H9 (cell line): ENCODE results near the gene ARL5A. TPM values are rescaled to one million over a fixed set of nuclear protein-coding genes. Genes with fewer than 3 reads are reported as not detected.
A peak's percentile ranks its signal among the peaks of the same experiment; 100 is the strongest.

Experiments
- DNase-seq: peaks from one replicate; pipeline ENCODE4 v3.0.0-alpha.2; 2017
- H2AFZ ChIP-seq: one replicate; pipeline ENCODE4 v1.6.1; 2013; ENCODE audit warnings: mild to moderate bottlenecking, low read length, control low read depth, moderate library complexity
- H2AK5ac ChIP-seq: 2 replicates; pipeline ENCODE4 v1.6.1; 2013; ENCODE audit warnings: low read length, control low read depth, mixed read lengths; ENCODE audit not compliant: insufficient read length
- H2BK120ac ChIP-seq: one replicate; pipeline ENCODE4 v1.6.1; 2013; ENCODE audit warnings: low read depth, mild to moderate bottlenecking, low read length, control low read depth, inconsistent platforms; ENCODE audit not compliant: poor library complexity, severe bottlenecking
- H2BK12ac ChIP-seq: 2 replicates; pipeline ENCODE4 v1.6.1; 2013; ENCODE audit warnings: low read length, control low read depth, mixed read lengths, low read depth; ENCODE audit not compliant: insufficient read length
- H2BK15ac ChIP-seq: 2 replicates; pipeline ENCODE4 v1.6.1; 2013; ENCODE audit warnings: low read depth, low read length, control low read depth
- H2BK20ac ChIP-seq: one replicate; pipeline ENCODE4 v1.6.1; 2013; ENCODE audit warnings: low read depth, mild to moderate bottlenecking, low read length, control low read depth, inconsistent platforms; ENCODE audit not compliant: poor library complexity, severe bottlenecking
- H2BK5ac ChIP-seq: 2 replicates; pipeline ENCODE4 v1.6.1; 2013; ENCODE audit warnings: low read length, control low read depth, mixed read lengths; ENCODE audit not compliant: insufficient read length
- H3K14ac ChIP-seq: 2 replicates; pipeline ENCODE4 v1.6.1; 2013; ENCODE audit warnings: low read length, control low read depth; ENCODE audit not compliant: insufficient read depth
- H3K18ac ChIP-seq: 2 replicates; pipeline ENCODE4 v1.6.1; 2013; ENCODE audit warnings: low read depth, mild to moderate bottlenecking, mixed read lengths, low read length, control low read depth; ENCODE audit not compliant: insufficient read length
- H3K23ac ChIP-seq: 2 replicates; pipeline ENCODE4 v1.6.1; 2013; ENCODE audit warnings: low read length, control low read depth, mixed read lengths, low read depth; ENCODE audit not compliant: insufficient read length
- H3K23me2 ChIP-seq: 2 replicates; pipeline ENCODE4 v1.6.1; 2013; ENCODE audit warnings: low read depth, mild to moderate bottlenecking, mixed read lengths, low read length, control low read depth; ENCODE audit not compliant: insufficient read length, poor library complexity, severe bottlenecking
- H3K27ac ChIP-seq: 2 replicates; pipeline ENCODE4 v1.5.1; 2013; ENCODE audit warnings: low read length, control low read depth, mixed read lengths, low read depth; ENCODE audit not compliant: insufficient read length
- H3K27me3 ChIP-seq: 2 replicates; pipeline ENCODE4 v1.6.1; 2013; ENCODE audit warnings: low read length, control low read depth, inconsistent platforms; ENCODE audit not compliant: insufficient read depth
- H3K4ac ChIP-seq: 2 replicates; pipeline ENCODE4 v1.6.1; 2013; ENCODE audit warnings: low read depth, mild to moderate bottlenecking, control low read depth, inconsistent platforms, low read length, moderate library complexity
- H3K4me1 ChIP-seq: 2 replicates; pipeline ENCODE4 v1.6.1; 2013; ENCODE audit warnings: low read length, control low read depth, inconsistent platforms; ENCODE audit not compliant: insufficient read depth
- H3K4me2 ChIP-seq: 2 replicates; pipeline ENCODE4 v1.6.1; 2013; ENCODE audit warnings: low read length, control low read depth, mixed read lengths; ENCODE audit not compliant: insufficient read length, insufficient read depth
- H3K56ac ChIP-seq: 2 replicates; pipeline ENCODE4 v1.6.1; 2013; ENCODE audit warnings: low read depth, mild to moderate bottlenecking, mixed read lengths, low read length, control low read depth; ENCODE audit not compliant: insufficient read length
- H3K79me1 ChIP-seq: 2 replicates; pipeline ENCODE4 v1.6.1; 2013; ENCODE audit warnings: low read depth, mild to moderate bottlenecking, moderate library complexity, low read length, control low read depth, inconsistent platforms; ENCODE audit not compliant: insufficient read depth, poor library complexity, severe bottlenecking
- H3K79me2 ChIP-seq: 2 replicates; pipeline ENCODE4 v1.6.1; 2013; ENCODE audit warnings: low read length, control low read depth, inconsistent platforms; ENCODE audit not compliant: insufficient read depth
- H3K9ac ChIP-seq: 2 replicates; pipeline ENCODE4 v1.6.1; 2013; ENCODE audit warnings: low read length, control low read depth, mixed read lengths; ENCODE audit not compliant: insufficient read length; ENCODE audit errors: extremely low read depth
- H3K9me3 ChIP-seq: one replicate; pipeline ENCODE4 v1.6.1; 2013; ENCODE audit warnings: low read depth, low read length, inconsistent platforms; ENCODE audit not compliant: control insufficient read depth
- H3T11ph ChIP-seq: one replicate; pipeline ENCODE4 v1.6.1; 2013; ENCODE audit warnings: mild to moderate bottlenecking, low read length, control low read depth, inconsistent platforms
- H4K20me1 ChIP-seq: one replicate; pipeline ENCODE4 v1.6.1; 2013; ENCODE audit not compliant: control insufficient read depth, insufficient read length, insufficient read depth
- H4K5ac ChIP-seq: 2 replicates; pipeline ENCODE4 v1.6.1; 2013; ENCODE audit warnings: low read depth, mild to moderate bottlenecking, mixed read lengths, low read length, control low read depth; ENCODE audit not compliant: insufficient read length
- H4K8ac ChIP-seq: replicated peaks from 2 replicates; pipeline ENCODE4 v1.6.1; 2013; ENCODE audit warnings: low read length, control low read depth, mixed read lengths, low read depth; ENCODE audit not compliant: insufficient read length
- H4K91ac ChIP-seq: 2 replicates; pipeline ENCODE4 v1.6.1; 2013; ENCODE audit warnings: low read depth, mild to moderate bottlenecking, moderate library complexity, mixed read lengths, low read length, control low read depth; ENCODE audit not compliant: insufficient read length
- H3K27ac Mint-ChIP-seq, 3 experiments: 2 replicates in 2 of 3; 3 replicates in 1 of 3; pipeline ENCODE4 v1.8.0; 2020 to 2021; ENCODE audit warnings: mixed read lengths in 3 of 3, mild to moderate bottlenecking in 1 of 3, moderate library complexity in 1 of 3
- H3K27me3 Mint-ChIP-seq: 2 replicates; pipeline ENCODE4 v1.8.0; 2021; ENCODE audit warnings: low read depth, mild to moderate bottlenecking, moderate library complexity, mixed read lengths
- H3K36me3 Mint-ChIP-seq, 3 experiments: 2 replicates in 2 of 3; 3 replicates in 1 of 3; pipeline ENCODE4 v1.8.0; 2020 to 2021; ENCODE audit warnings: low read depth in 3 of 3, mixed read lengths in 3 of 3; ENCODE audit not compliant: insufficient read depth in 1 of 3
- H3K4me1 Mint-ChIP-seq, 2 experiments: 2 replicates each; pipeline ENCODE4 v1.8.0; 2020; ENCODE audit warnings: mixed read lengths in 2 of 2
- H3K4me3 Mint-ChIP-seq, 2 experiments: 2 replicates in 1 of 2; 3 replicates in 1 of 2; pipeline ENCODE4 v1.8.0; 2020 to 2021; ENCODE audit warnings: mild to moderate bottlenecking in 2 of 2, mixed read lengths in 2 of 2, moderate library complexity in 1 of 2
- H3K9me3 Mint-ChIP-seq, 2 experiments: 2 replicates in 1 of 2; 3 replicates in 1 of 2; pipeline ENCODE4 v1.8.0; 2020; ENCODE audit warnings: mild to moderate bottlenecking in 2 of 2, mixed read lengths in 2 of 2, moderate library complexity in 1 of 2
- WGBS: extraction: QIAGEN DNeasy Blood & Tissue Kit; methylation state at CpG from one replicate; pipeline ENCODE4 v1.1.7; 2013; ENCODE audit warnings: missing lambda C conversion rate, low lambda C conversion rate, mixed read lengths; ENCODE audit not compliant: insufficient read length; ENCODE audit errors: extremely low coverage; 5-methylcytosine and 5-hydroxymethylcytosine counted together
- total RNA-seq: library from RNA; stranded (reverse); gene quantifications from 2 replicates; pipeline ENCODE4 v1.2.1, GENCODE V29; 2021
- TF ChIP-seq, protein P1 (sequence below): fragments of 200-600 bp; sonication (generic); conservative IDR thresholded peaks from 3 replicates; pipeline ENCODE4 v1.8.0; 2021; ENCODE audit warnings: antibody characterized with exemption, mild to moderate bottlenecking

Gene ARL5A
- total RNA-seq, 1 experiment from 2014 or later, result 66.7 TPM

DNA sequence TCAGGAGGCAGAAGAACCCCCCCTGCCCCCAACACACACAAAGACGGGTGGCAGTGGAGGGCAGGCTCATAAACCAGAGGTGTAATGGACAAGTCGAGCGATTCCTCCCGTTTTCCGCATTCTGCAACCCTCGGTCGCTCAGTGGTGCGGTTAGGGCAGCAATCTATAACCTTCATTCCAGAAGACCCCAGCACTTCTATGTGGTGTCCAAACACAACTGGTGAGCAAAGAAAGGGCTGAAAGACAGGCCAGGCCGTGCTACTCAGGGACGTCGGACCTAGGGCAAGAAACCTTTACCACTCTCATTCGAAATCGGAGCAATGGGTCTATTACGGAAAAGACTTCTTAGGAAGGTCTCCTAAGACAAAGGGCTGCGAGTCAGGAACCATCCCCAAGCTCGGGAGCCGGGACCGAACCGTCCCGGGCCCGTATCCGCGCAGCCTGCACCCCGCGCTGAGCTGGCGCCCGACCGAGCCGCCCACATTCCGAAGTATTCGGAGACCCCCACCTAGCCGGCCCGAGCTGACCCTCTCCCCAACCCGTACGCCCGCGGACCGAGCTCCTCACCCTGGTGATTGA lies 568 bp downstream of the ARL5A start:
- Histone ChIP-seq H3K4ac (no peak overlapping the region), H2AK5ac (no peak overlapping the region), H2BK15ac (no peak overlapping the region), H2AFZ (no peak overlapping the region), H3K14ac (peak overlapping the region; percentile 10), H4K8ac (no peak overlapping the region), H3K56ac (no peak overlapping the region), H3K18ac (peak overlapping the region; percentile 3), H2BK120ac (no peak overlapping the region), H3K23ac (no peak overlapping the region), H3K27ac (no peak overlapping the region), H3T11ph (no peak overlapping the region), H3K4me1 (peaks cover 8% of the 10 kb centered on the region; the same call in 1 of the 2 replicates), H3K4me2 (peak overlapping the region; percentile 76), H4K5ac (no peak overlapping the region), H2BK20ac (no peak overlapping the region), H3K9me3 (no peaks in the 10 kb centered on the region), H4K20me1 (no peaks in the 10 kb centered on the region), H3K9ac (peak overlapping the region; percentile 54), H3K27me3 (no peaks in the 10 kb centered on the region), H3K23me2 (no peaks in the 10 kb centered on the region), H4K91ac (no peak overlapping the region), H2BK5ac (no peak overlapping the region), H3K79me2 (peaks cover 32% of the 10 kb centered on the region), H3K79me1 (no peaks in the 10 kb centered on the region), H2BK12ac (no peak overlapping the region)
- Mint-ChIP-seq H3K4me1 (peaks cover 57 to 59% of the 10 kb centered on the region in 2 experiments), H3K27me3 (no peaks in the 10 kb centered on the region), H3K27ac (peak overlapping the region in 2 of 3 experiments; percentile 89 to 95; a peak in 5 of 7 replicates), H3K36me3 (no peaks in the 10 kb centered on the region), H3K9me3 (no peaks in the 10 kb centered on the region), H3K4me3 (peak overlapping the region; percentile 93 to 98)
- peak; percentile 38 for DNase-seq
- no CpG with 5 or more reads among the region's 38 CpGs for WGBS
- TF ChIP-seq, protein P1, sequence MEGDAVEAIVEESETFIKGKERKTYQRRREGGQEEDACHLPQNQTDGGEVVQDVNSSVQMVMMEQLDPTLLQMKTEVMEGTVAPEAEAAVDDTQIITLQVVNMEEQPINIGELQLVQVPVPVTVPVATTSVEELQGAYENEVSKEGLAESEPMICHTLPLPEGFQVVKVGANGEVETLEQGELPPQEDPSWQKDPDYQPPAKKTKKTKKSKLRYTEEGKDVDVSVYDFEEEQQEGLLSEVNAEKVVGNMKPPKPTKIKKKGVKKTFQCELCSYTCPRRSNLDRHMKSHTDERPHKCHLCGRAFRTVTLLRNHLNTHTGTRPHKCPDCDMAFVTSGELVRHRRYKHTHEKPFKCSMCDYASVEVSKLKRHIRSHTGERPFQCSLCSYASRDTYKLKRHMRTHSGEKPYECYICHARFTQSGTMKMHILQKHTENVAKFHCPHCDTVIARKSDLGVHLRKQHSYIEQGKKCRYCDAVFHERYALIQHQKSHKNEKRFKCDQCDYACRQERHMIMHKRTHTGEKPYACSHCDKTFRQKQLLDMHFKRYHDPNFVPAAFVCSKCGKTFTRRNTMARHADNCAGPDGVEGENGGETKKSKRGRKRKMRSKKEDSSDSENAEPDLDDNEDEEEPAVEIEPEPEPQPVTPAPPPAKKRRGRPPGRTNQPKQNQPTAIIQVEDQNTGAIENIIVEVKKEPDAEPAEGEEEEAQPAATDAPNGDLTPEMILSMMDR, result no peak
